Esophagus squamous epithelium (tissue), 5 donors: ENCODE measurements around the gene CENPU. TPM values are rescaled to one million over a fixed set of nuclear protein-coding genes. Genes with fewer than 3 reads are reported as not detected.

Source experiments
- DNase-seq: peaks from one replicate; lab custom pipeline; 2025; lab: John Stamatoyannopoulos, UW
- H3K27ac ChIP-seq, 4 donors: fragments of 200-600 bp; sonication (generic); one replicate each; pipeline ENCODE4 v1.5.1; 2016 to 2019; ENCODE audit warnings: mild to moderate bottlenecking in 1 of 4
- H3K27me3 ChIP-seq, 4 donors: fragments of 200-600 bp; sonication (generic); 1 replicate in 3 of 4; 2 replicates in 1 of 4; pipeline versions ENCODE4 v1.5.1 to v1.6.0; 2017 to 2021; ENCODE audit warnings: antibody characterized with exemption in 1 of 4
- H3K36me3 ChIP-seq, 3 donors: fragments of 200-600 bp; sonication (generic); one replicate each; pipeline ENCODE4 v1.5.1; 2016 to 2019
- H3K4me1 ChIP-seq, 3 donors: fragments of 200-600 bp; sonication (generic); one replicate each; pipeline ENCODE4 v1.5.1; 2017 to 2019
- H3K4me3 ChIP-seq, 4 donors: fragments of 200-600 bp; sonication (generic); 1 replicate in 3 of 4; 2 replicates in 1 of 4; pipeline ENCODE4 v1.5.1; 2016 to 2019; ENCODE audit warnings: mild to moderate bottlenecking in 2 of 4, moderate library complexity in 1 of 4
- H3K9me3 ChIP-seq, 3 donors: fragments of 200-600 bp; sonication (generic); one replicate each; pipeline ENCODE4 v1.5.1; 2016 to 2019
- CTCF ChIP-seq, 6 experiments: fragments of 450-650 bp in 4 of 6; fragments of 200-600 bp in 2 of 6; sonication (generic) in 2 of 6; IDR thresholded peaks; one replicate each; pipeline ENCODE4 v1.5.1; 2016 to 2019; ENCODE audit warnings: antibody characterized with exemption in 6 of 6, mild to moderate bottlenecking in 4 of 6, moderate library complexity in 4 of 6
- POLR2A ChIP-seq, 4 donors: fragments of 450-650 bp; IDR thresholded peaks; one replicate each; pipeline ENCODE4 v1.6.1; 2017; ENCODE audit warnings: antibody characterized with exemption in 4 of 4, mild to moderate bottlenecking in 4 of 4, moderate library complexity in 3 of 4
- WGBS, 2 donors: methylation state at CpG; one replicate each; pipeline ENCODE4 v1.1.5; 2018; 5-methylcytosine and 5-hydroxymethylcytosine counted together
- intact Hi-C: fragments of 100-400 bp; cut with DNase I; formaldehyde crosslinking; loops from one replicate; pipeline ENCODE4 v1.15.0; 2022
- total RNA-seq, 4 donors: library from RNA; depleted of rRNA; stranded (reverse); fragments of >200 nt; gene quantifications; one replicate each; pipeline ENCODE4 v1.1.0, GENCODE V29; 2016
- donor health status: DM: yes; HTN: yes; CAD: no.

CENPU gene
- total RNA-seq, 4 donors from 2014 or later, result 4.8 to 34.6 (median 18.1) TPM

- H3K4me3 ChIP-seq, result no peak overlapping the region
- TF ChIP-seq POLR2A (IDR thresholded peaks at IDR 0.05), result no peak
- no peaks in the 10 kb centered on the region for H3K27me3 ChIP-seq
- no peak overlapping the region for H3K27ac ChIP-seq
- WGBS, 2 donors, result 56 to 75% methylated on average over 1 of the region's 1 CpG
- no peaks in the 10 kb centered on the region for H3K4me1 ChIP-seq
- no peaks in the 10 kb centered on the region for H3K9me3 ChIP-seq
- DNase-seq, result no peak
- peaks cover 0 to 60% (median 0%) of the 10 kb centered on the region in 3 donors for H3K36me3 ChIP-seq
- intact Hi-C loops, result no loop called here
Measured at GRCh38 chr4:184706453-184706852, 27.4 kb downstream of the CENPU start.

GRCh38 chr4:184705692-184706091, 28.2 kb downstream of the CENPU start:
- Histone ChIP-seq H3K36me3 (peaks cover 0 to 64% (median 0%) of the 10 kb centered on the region in 3 donors), H3K4me3 (no peak overlapping the region), H3K27me3 (no peaks in the 10 kb centered on the region), H3K27ac (no peak overlapping the region), H3K4me1 (no peaks in the 10 kb centered on the region), H3K9me3 (no peaks in the 10 kb centered on the region)
- TF ChIP-seq POLR2A (IDR thresholded peaks at IDR 0.05) (no peak), CTCF (IDR thresholded peaks at IDR 0.05) (no peak)
- intact Hi-C loops, result no loop called here
- 85 to 86% methylated on average over 5 of the region's 5 CpGs for WGBS, 2 donors
- DNase-seq, result no peak

- 88 to 93% methylated on average over 2 of the region's 2 CpGs for WGBS, 2 donors
- no peak for DNase-seq
- TF ChIP-seq CTCF (IDR thresholded peaks at IDR 0.05) (no peak), POLR2A (IDR thresholded peaks at IDR 0.05) (no peak)
- Histone ChIP-seq H3K36me3 (peaks cover 0 to 59% (median 0%) of the 10 kb centered on the region in 3 donors), H3K9me3 (no peaks in the 10 kb centered on the region), H3K4me1 (no peaks in the 10 kb centered on the region), H3K4me3 (no peak overlapping the region), H3K27me3 (no peaks in the 10 kb centered on the region), H3K27ac (no peak overlapping the region)
- intact Hi-C loops, result no loop called here
Measured at GRCh38 chr4:184702114-184702513, 31.8 kb downstream of the CENPU start.

GRCh38 chr4:184699941-184700340, 34.0 kb downstream of the CENPU start:
- Histone ChIP-seq H3K9me3 (no peaks in the 10 kb centered on the region), H3K36me3 (peaks cover 0 to 57% (median 0%) of the 10 kb centered on the region in 3 donors), H3K27ac (no peak overlapping the region), H3K27me3 (no peaks in the 10 kb centered on the region), H3K4me3 (no peak overlapping the region), H3K4me1 (peaks cover 0 to 12% (median 1%) of the 10 kb centered on the region in 3 donors)
- no peak for TF ChIP-seq POLR2A (IDR thresholded peaks at IDR 0.05)
- TF ChIP-seq CTCF (IDR thresholded peaks at IDR 0.05), result no peak
- intact Hi-C loops, result no loop called here
- WGBS, 2 donors, result 87 to 96% methylated on average over 4 of the region's 4 CpGs
- DNase-seq, result no peak

GRCh38 chr4:184697956-184698355, 35.9 kb downstream of the CENPU start:
- intact Hi-C loops, result no loop called here
- H3K27me3 ChIP-seq, result no peaks in the 10 kb centered on the region
- DNase-seq, result no peak
- 94% methylated on average over 3 of the region's 3 CpGs for WGBS, 2 donors
- no peak overlapping the region for H3K4me3 ChIP-seq
- peaks cover 0 to 12% (median 3%) of the 10 kb centered on the region in 3 donors for H3K4me1 ChIP-seq
- TF ChIP-seq POLR2A (IDR thresholded peaks at IDR 0.05) (no peak), CTCF (IDR thresholded peaks at IDR 0.05) (no peak)
- H3K27ac ChIP-seq, result no peak overlapping the region
- H3K36me3 ChIP-seq, result peaks cover 0 to 65% (median 5%) of the 10 kb centered on the region in 3 donors
- no peaks in the 10 kb centered on the region for H3K9me3 ChIP-seq
